Measurements from ENCODE around the gene AKNA. TPM values are rescaled to one million over a fixed set of nuclear protein-coding genes. Genes with fewer than 3 reads are reported as not detected.

AKNA gene
- polyA plus RNA-seq, 3 donors = 3.3 to 147 (median 7.3) TPM

GRCh38 chr9:114390952-114391351 lies 3.2 kb upstream of the AKNA start:
- Histone ChIP-seq H3K27me3 (ENCODE audit: control insufficient read depth in 2 of 2, insufficient read depth in 2 of 2, low read length in 2 of 2) (no peaks in the 10 kb centered on the region), H3K9me3 (replicated peaks in 1 of 2; ENCODE audit: control insufficient read depth in 1 of 2, insufficient read depth in 1 of 2, low read length in 2 of 2) (no peaks in the 10 kb centered on the region), H2AFZ (ENCODE audit: insufficient read depth, low read depth, low read length, poor library complexity, severe bottlenecking) (no peak overlapping the region), H3K79me2 (ENCODE audit: insufficient read depth, low read length) (peaks cover 100% of the 10 kb centered on the region), H4K20me1 (ENCODE audit: insufficient read depth, low read length) (peaks cover 61% of the 10 kb centered on the region), H3K36me3 (replicated peaks in 1 of 2; ENCODE audit: control insufficient read depth in 1 of 2, insufficient read depth in 2 of 2, low read length in 2 of 2) (peaks cover 6 to 31% of the 10 kb centered on the region in 2 donors), H3K4me3 (replicated peaks in 1 of 3; ENCODE audit: low read depth in 2 of 3, low read length in 3 of 3) (no peak overlapping the region), H3K4me2 (replicated peaks; ENCODE audit: extremely low read depth, low read length, poor library complexity, severe bottlenecking) (no peak overlapping the region), H3K9ac (ENCODE audit: insufficient read depth, low read length, poor library complexity, severe bottlenecking) (no peak overlapping the region), H3K4me1 (ENCODE audit: control insufficient read depth in 1 of 2, insufficient read depth in 2 of 2, low read length in 2 of 2) (peaks cover 55 to 76% of the 10 kb centered on the region in 2 donors), H3K27ac (ENCODE audit: low read depth in 1 of 2, low read length in 2 of 2) (peak overlapping the region in 1 of 2 donors; percentile 100)
- Mint-ChIP-seq H3K27ac (peak overlapping the region in 2 of 7 donors; percentile 96 to 99), H3K4me3 (no peak overlapping the region), H3K9me3 (peaks cover 0 to 3% (median 0%) of the 10 kb centered on the region in 7 donors), H3K36me3 (peaks cover 42 to 64% of the 10 kb centered on the region in 2 donors), H3K27me3 (ENCODE audit: low read depth in 3 of 3) (peaks cover 0 to 3% (median 0%) of the 10 kb centered on the region in 3 donors), H3K4me1 (peaks cover 69% of the 10 kb centered on the region)
- intact Hi-C loops (cut with micrococcal nuclease) = loop anchor here in 1 of 2 donors (10.0 kb wide), 1 partner anchor 46 kb away; no protein-coding TSS in a partner anchor
- no peak for DNase-seq
- TF ChIP-seq CTCF (IDR thresholded peaks at IDR 0.05) = no peak
- WGBS (ENCODE audit: insufficient coverage) = 92% methylated on average over 2 of the region's 2 CpGs

- H3K36me3 ChIP-seq (replicated peaks in 1 of 2; ENCODE audit: control insufficient read depth in 1 of 2, insufficient read depth in 2 of 2, low read length in 2 of 2) = peaks cover 4 to 27% of the 10 kb centered on the region in 2 donors
- Mint-ChIP-seq H3K4me1 (peaks cover 67% of the 10 kb centered on the region), H3K27me3 (ENCODE audit: low read depth in 3 of 3) (peaks cover 0 to 2% (median 0%) of the 10 kb centered on the region in 3 donors), H3K36me3 (peaks cover 39 to 63% of the 10 kb centered on the region in 2 donors), H3K27ac (peak overlapping the region; percentile 37 to 99 (median 82)), H3K4me3 (no peak overlapping the region), H3K9me3 (peaks cover 0 to 3% (median 0%) of the 10 kb centered on the region in 7 donors)
- H2AFZ ChIP-seq (ENCODE audit: insufficient read depth, low read depth, low read length, poor library complexity, severe bottlenecking) = no peak overlapping the region
- peaks cover 99% of the 10 kb centered on the region for H3K79me2 ChIP-seq (ENCODE audit: insufficient read depth, low read length)
- H4K20me1 ChIP-seq (ENCODE audit: insufficient read depth, low read length) = peaks cover 50% of the 10 kb centered on the region
- TF ChIP-seq CTCF (IDR thresholded peaks at IDR 0.05) = no peak
- DNase-seq = no peak
- 65% methylated on average over 5 of the region's 7 CpGs for WGBS (ENCODE audit: insufficient coverage)
- H3K4me2 ChIP-seq (replicated peaks; ENCODE audit: extremely low read depth, low read length, poor library complexity, severe bottlenecking) = peak overlapping the region; percentile 10
- intact Hi-C loops (cut with micrococcal nuclease) = loop anchor here (5.0 to 10.0 kb wide), 2 partner anchors 42 to 45 kb away; no protein-coding TSS in a partner anchor
- H3K27ac ChIP-seq (ENCODE audit: low read depth in 1 of 2, low read length in 2 of 2) = peak overlapping the region in 1 of 2 donors; percentile 100
- H3K27me3 ChIP-seq (ENCODE audit: control insufficient read depth in 2 of 2, insufficient read depth in 2 of 2, low read length in 2 of 2) = no peaks in the 10 kb centered on the region
- no peak overlapping the region for H3K9ac ChIP-seq (ENCODE audit: insufficient read depth, low read length, poor library complexity, severe bottlenecking)
- H3K4me1 ChIP-seq (ENCODE audit: control insufficient read depth in 1 of 2, insufficient read depth in 2 of 2, low read length in 2 of 2) = peaks cover 55 to 76% of the 10 kb centered on the region in 2 donors
- H3K4me3 ChIP-seq (replicated peaks in 1 of 3; ENCODE audit: low read depth in 2 of 3, low read length in 3 of 3) = no peak overlapping the region
- no peaks in the 10 kb centered on the region for H3K9me3 ChIP-seq (replicated peaks in 1 of 2; ENCODE audit: control insufficient read depth in 1 of 2, insufficient read depth in 1 of 2, low read length in 2 of 2)
Observed at GRCh38 chr9:114389612-114390368, 2.0 kb upstream of the AKNA start.
